ENCODE data around the gene SH3GLB1.

- TF ChIP-seq CTCF (IDR thresholded peaks at IDR 0.05) (no peak), EP300 (IDR thresholded peaks at IDR 0.05) (no peak)
Measured at GRCh38 chr1:86718786-86719185, 14.4 kb downstream of the SH3GLB1 start.

Measured in ovary (tissue), 3 donors.